IMR-90 (cell line): Measurements from ENCODE around the gene C2orf69. TPM values are rescaled to one million over a fixed set of nuclear protein-coding genes. Genes with fewer than 3 reads are reported as not detected.
A peak's percentile ranks its signal among the peaks of the same experiment; 100 is the strongest.

Experiments used
- ATAC-seq: fragments of 200-7000 bp; cut with Tn5 transposase; 2 replicates; pipeline ENCODE4 v1.9.1; 2020; ENCODE audit warnings: low read depth, mild to moderate bottlenecking, moderate library complexity
- BruUV-seq: library from RNA; stranded (reverse); fragments of 400-500 nt; replicated peaks from 2 replicates; lab custom pipeline; 2021; lab: Mats Ljungman, UMichigan
- CTCF ChIA-PET: fragments of 300-600 bp; formaldehyde crosslinking; extraction: SDS; loops from one replicate; lab custom pipeline; 2021; ENCODE audit warnings: antibody characterized with exemption; lab: Yijun Ruan, JAX
- POLR2A ChIA-PET: fragments of 300-600 bp; sonication (Branson Sonifier 250); formaldehyde crosslinking; loops from one replicate; lab custom pipeline; 2022; ENCODE audit warnings: antibody characterized with exemption; ENCODE audit not compliant: unreplicated experiment; lab: Charles Lee
- DNase-seq: peaks from one replicate; pipeline ENCODE4 v3.0.0; 2013
- H2AFZ ChIP-seq: replicated peaks from 2 replicates; pipeline ENCODE3; 2013; ENCODE audit warnings: low read length, mild to moderate bottlenecking; ENCODE audit not compliant: poor library complexity
- H2AK5ac ChIP-seq: 2 replicates; pipeline ENCODE4 v1.6.1; 2013; ENCODE audit warnings: low read depth, low read length, inconsistent platforms
- H2AK9ac ChIP-seq: replicated peaks from 2 replicates; pipeline ENCODE3; 2013; ENCODE audit warnings: mild to moderate bottlenecking, low read depth, low read length, moderate library complexity; ENCODE audit not compliant: poor library complexity
- H2BK120ac ChIP-seq: 2 replicates; pipeline ENCODE4 v1.6.1; 2013; ENCODE audit warnings: low read depth, low read length, inconsistent platforms
- H2BK15ac ChIP-seq: 3 replicates; pipeline ENCODE4 v1.6.1; 2013; ENCODE audit warnings: low read depth, low read length, inconsistent platforms
- H2BK20ac ChIP-seq: 2 replicates; pipeline ENCODE4 v1.6.1; 2013; ENCODE audit warnings: low read depth, mild to moderate bottlenecking, inconsistent platforms, low read length, moderate library complexity
- H2BK5ac ChIP-seq: 2 replicates; pipeline ENCODE4 v1.6.1; 2013; ENCODE audit warnings: mild to moderate bottlenecking, low read depth, low read length, inconsistent platforms; ENCODE audit not compliant: poor library complexity, severe bottlenecking
- H3K14ac ChIP-seq: replicated peaks from 2 replicates; pipeline ENCODE4 v1.6.1; 2013; ENCODE audit warnings: low read depth, low read length, inconsistent platforms
- H3K18ac ChIP-seq: 2 replicates; pipeline ENCODE4 v1.6.1; 2013; ENCODE audit warnings: low read depth, low read length, control low read depth
- H3K23ac ChIP-seq: 2 replicates; pipeline ENCODE4 v1.6.1; 2013; ENCODE audit warnings: low read depth, low read length, inconsistent platforms
- H3K27ac ChIP-seq: 2 replicates; pipeline ENCODE4 v1.5.1; 2013; ENCODE audit warnings: mild to moderate bottlenecking, control low read depth, low read length; ENCODE audit not compliant: insufficient read depth
- H3K27me3 ChIP-seq: 2 replicates; pipeline ENCODE4 v1.6.1; 2013; ENCODE audit warnings: low read length; ENCODE audit not compliant: control insufficient read depth, insufficient read depth
- H3K36me3 ChIP-seq: 2 replicates; pipeline ENCODE4 v1.6.1; 2013; ENCODE audit warnings: low read length, mixed read lengths; ENCODE audit not compliant: control insufficient read depth, insufficient read depth
- H3K4ac ChIP-seq: 2 replicates; pipeline ENCODE4 v1.6.1; 2013; ENCODE audit warnings: low read depth, low read length, inconsistent platforms
- H3K4me1 ChIP-seq: 2 replicates; pipeline ENCODE4 v1.6.1; 2013; ENCODE audit warnings: low read length, mixed read lengths; ENCODE audit not compliant: control insufficient read depth, insufficient read depth
- H3K4me2 ChIP-seq: 2 replicates; pipeline ENCODE4 v1.6.1; 2013; ENCODE audit warnings: low read depth, mild to moderate bottlenecking, control low read depth, low read length, moderate library complexity
- H3K4me3 ChIP-seq: 2 replicates; pipeline ENCODE4 v1.5.1; 2013; ENCODE audit warnings: low read depth, mild to moderate bottlenecking, control low read depth, low read length, moderate library complexity; ENCODE audit not compliant: insufficient read depth
- H3K56ac ChIP-seq: 2 replicates; pipeline ENCODE4 v1.6.1; 2013; ENCODE audit warnings: low read length, inconsistent platforms; ENCODE audit not compliant: insufficient read depth; ENCODE audit errors: extremely low read depth
- H3K79me1 ChIP-seq, 2 experiments: 2 replicates each; pipeline ENCODE4 v1.6.1; 2013; ENCODE audit warnings: low read length in 2 of 2, inconsistent platforms in 1 of 2, low read depth in 1 of 2
- H3K9ac ChIP-seq: 2 replicates; pipeline ENCODE4 v1.6.1; 2013; ENCODE audit warnings: low read depth, low read length, control low read depth
- H3K9me1 ChIP-seq: 2 replicates; pipeline ENCODE4 v1.6.1; 2013; ENCODE audit warnings: low read length, inconsistent platforms; ENCODE audit not compliant: insufficient read depth
- H3K9me3 ChIP-seq: 2 replicates; pipeline ENCODE4 v1.6.1; 2013; ENCODE audit warnings: low read length; ENCODE audit not compliant: control insufficient read depth, insufficient read depth
- H4K20me1 ChIP-seq: 2 replicates; pipeline ENCODE4 v1.6.1; 2013; ENCODE audit warnings: low read length, inconsistent platforms; ENCODE audit not compliant: insufficient read depth
- H4K5ac ChIP-seq: 2 replicates; pipeline ENCODE4 v1.6.1; 2013; ENCODE audit warnings: mild to moderate bottlenecking, low read depth, low read length, control low read depth
- H4K8ac ChIP-seq, 2 experiments: 2 replicates each; pipeline ENCODE4 v1.6.1; 2013; ENCODE audit warnings: low read depth in 2 of 2, low read length in 2 of 2, control low read depth in 1 of 2, inconsistent platforms in 1 of 2
- H4K91ac ChIP-seq: 2 replicates; pipeline ENCODE4 v1.6.1; 2013; ENCODE audit warnings: low read depth, low read length, inconsistent platforms; ENCODE audit not compliant: insufficient read depth
- CTCF ChIP-seq: conservative IDR thresholded peaks from 2 replicates; pipeline ENCODE4 v1.5.1; 2012; ENCODE audit warnings: mild to moderate bottlenecking, low read depth, low read length, improper control_type of control experiment
- POLR2A ChIP-seq: IDR thresholded peaks from 2 replicates; pipeline ENCODE4 v1.6.1; 2012; ENCODE audit warnings: mild to moderate bottlenecking, low read depth, low read length
- RAD21 ChIP-seq: IDR thresholded peaks from 2 replicates; pipeline ENCODE4 v1.6.1; 2012; ENCODE audit warnings: low read length, improper control_type of control experiment
- RCOR1 ChIP-seq: IDR thresholded peaks from 2 replicates; pipeline ENCODE4 v1.6.1; 2012; ENCODE audit warnings: mild to moderate bottlenecking, low read length, improper control_type of control experiment; ENCODE audit not compliant: insufficient replicate concordance
- SMC3 ChIP-seq: fragments of 150-350 bp; IDR thresholded peaks from 2 replicates; pipeline ENCODE4 v1.6.1; 2016; ENCODE audit warnings: low read depth, mild to moderate bottlenecking, antibody characterized with exemption, low read length, moderate library complexity
- WGBS, 2 experiments: methylation state at CpG; one replicate each; pipeline versions ENCODE4 v1.1.5 to v1.1.7; 2013; ENCODE audit warnings: missing lambda C conversion rate in 2 of 2; ENCODE audit not compliant: insufficient read length in 1 of 2; ENCODE audit errors: extremely low coverage in 2 of 2; 5-methylcytosine and 5-hydroxymethylcytosine counted together
- dilution Hi-C: fragments of 300-500 bp; cut with HindIII; formaldehyde crosslinking; loops from one replicate; pipeline ENCODE4 v1.14.3; 2018; ENCODE audit warnings: low sequenced_read_pairs; ENCODE audit not compliant: unreplicated experiment
- in situ Hi-C: fragments of 300-500 bp; cut with MboI; formaldehyde crosslinking; loops from 3 replicates; pipeline ENCODE4 v1.14.3; 2019; ENCODE audit warnings: low sequenced_read_pairs, inconsistent platforms, mixed read lengths
- intact Hi-C: fragments of 100-400 bp; cut with micrococcal nuclease; formaldehyde crosslinking; loops from 2 replicates; pipeline ENCODE4 v1.10.0; 2022
- polyA plus RNA-seq, 3 experiments: library from polyadenylated mRNA; depleted of rRNA; stranded (reverse); fragments of >200 nt; gene quantifications; 2 replicates each; pipeline ENCODE4 v1.2.3, GENCODE V29; 2012; ENCODE audit warnings: low replicate concordance in 1 of 3
- total RNA-seq: library from RNA; depleted of rRNA; stranded (reverse); fragments of >200 nt; gene quantifications from 2 replicates; pipeline ENCODE4 v1.2.3, GENCODE V29; 2012

The C2orf69 gene
- total and polyA plus RNA-seq, 2 of the 4 experiments (the other 2 are of a cell fraction) = 3.1 to 4.7 TPM

GRCh38 chr2:199973703-199974102, 62.6 kb downstream of the C2orf69 start:
- Histone ChIP-seq H2BK20ac (no peak overlapping the region), H2AK5ac (no peak overlapping the region), H3K27me3 (no peaks in the 10 kb centered on the region), H3K4me2 (no peak overlapping the region), H3K14ac (no peak overlapping the region), H3K27ac (no peak overlapping the region), H2BK5ac (no peak overlapping the region), H2BK15ac (no peak overlapping the region), H2BK120ac (no peak overlapping the region), H4K5ac (no peak overlapping the region), H3K9me1 (no peaks in the 10 kb centered on the region), H3K9me3 (no peaks in the 10 kb centered on the region), H3K9ac (no peak overlapping the region), H3K4ac (no peak overlapping the region), H3K36me3 (no peaks in the 10 kb centered on the region), H3K18ac (no peak overlapping the region), H4K91ac (no peak overlapping the region), H2AK9ac (no peak overlapping the region), H4K20me1 (no peaks in the 10 kb centered on the region), H3K79me1 (no peaks in the 10 kb centered on the region), H3K4me3 (no peak overlapping the region), H4K8ac (no peak overlapping the region), H3K23ac (no peak overlapping the region), H3K4me1 (peaks cover 4% of the 10 kb centered on the region; the same call in 1 of the 2 replicates), H3K56ac (no peak overlapping the region), H2AFZ (no peak overlapping the region)
- BruUV-seq = no TSS peak
- peak; percentile 71 for DNase-seq
- CTCF ChIA-PET = interaction anchor here (0.6 to 1.7 kb wide), 9 partner anchors 36 to 763 kb away, joined by 3 to 5 read pairs (median 3); partner anchors contain the start of gene KCTD18
- peak; percentile 76 for ATAC-seq
- in situ Hi-C loops (loop anchor here (10.0 kb wide), 1 partner anchor 731 kb away; no protein-coding TSS in a partner anchor), intact Hi-C loops (loop anchor here (1.0 to 10.0 kb wide), 3 partner anchors 508 to 730 kb away; no protein-coding TSS in a partner anchor), dilution Hi-C loops (no loop called here)
- no CpG with 5 or more reads among the region's 2 CpGs for WGBS, 2 experiments
- peak; percentile 74 for TF ChIP-seq SMC3
- peak; percentile 72 for TF ChIP-seq CTCF
- TF ChIP-seq POLR2A = 0 out of 2 replicates have a peak, but pooled peaks have one; percentile 36
- TF ChIP-seq RAD21 = peak; percentile 91
- no peak for TF ChIP-seq RCOR1
- POLR2A ChIA-PET = interaction anchor here (0.6 kb wide), 1 partner anchor 44 kb away, joined by 3 read pairs; no protein-coding TSS in a partner anchor
